Vagina (tissue), 2 donors: ENCODE results near the gene FBXL14.

Experiments
- POLR2A ChIP-seq, 2 donors: fragments of 450-650 bp; IDR thresholded peaks; one replicate each; pipeline ENCODE4 v1.6.1; 2017; ENCODE audit warnings: antibody characterized with exemption in 2 of 2, mild to moderate bottlenecking in 2 of 2, moderate library complexity in 2 of 2
- TF ChIP-seq, protein P1 (sequence below), 3 experiments: fragments of 450-650 bp in 2 of 3; fragments of 200-600 bp in 1 of 3; sonication (generic) in 1 of 3; IDR thresholded peaks; one replicate each; pipeline ENCODE4 v1.5.1; 2017 to 2019; ENCODE audit warnings: antibody characterized with exemption in 3 of 3, mild to moderate bottlenecking in 2 of 3, moderate library complexity in 2 of 3

DNA sequence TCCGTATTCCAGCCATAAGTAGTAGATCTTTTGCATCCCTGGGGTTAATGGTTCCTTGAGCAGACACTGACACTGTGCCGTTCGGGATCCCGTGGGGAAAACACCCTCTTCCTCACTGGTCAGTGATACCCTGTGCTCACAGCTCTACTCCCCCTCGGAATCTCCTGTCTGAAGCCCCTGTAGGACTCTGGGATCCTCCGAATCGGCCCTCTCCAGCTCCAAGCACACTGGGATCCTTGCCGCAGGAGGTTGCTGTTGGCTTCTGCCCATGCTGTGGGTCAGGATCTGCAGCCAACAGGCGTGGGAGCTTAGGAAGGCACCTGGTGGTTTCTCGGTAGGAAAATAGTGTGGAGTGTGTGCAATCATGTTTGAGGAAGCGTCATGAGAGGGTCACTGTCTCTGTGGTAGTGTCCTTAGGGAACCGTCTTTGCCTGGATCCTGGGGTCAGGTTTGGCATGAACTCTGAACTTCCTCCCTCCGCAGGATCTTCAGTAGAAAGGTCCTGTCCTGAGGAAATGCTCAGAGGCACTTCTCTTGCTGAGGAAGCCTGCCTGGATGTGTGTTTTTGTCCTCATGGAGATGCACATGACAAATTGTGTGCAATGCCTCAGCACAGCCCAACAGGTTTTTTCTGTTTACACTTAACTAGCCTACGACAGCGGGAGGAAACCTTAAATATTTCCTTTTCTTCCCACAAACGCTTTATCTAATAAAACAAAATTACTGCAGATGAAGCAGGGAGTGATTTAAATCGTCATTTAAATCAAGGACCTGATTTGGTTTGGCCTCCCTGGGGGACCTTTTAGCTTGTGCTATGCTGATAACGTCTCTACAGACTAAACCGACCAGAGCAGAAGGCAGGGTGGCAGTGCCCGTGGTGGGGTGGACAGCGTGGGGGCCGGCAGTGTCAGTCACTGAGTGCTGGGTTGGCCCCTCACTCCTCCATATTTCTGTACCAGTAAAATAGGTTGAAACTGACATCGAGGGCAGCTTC is 18.7 kb downstream of the FBXL14 start:
- TF ChIP-seq POLR2A (IDR thresholded peaks at IDR 0.05): no peak
- TF ChIP-seq, protein P1, sequence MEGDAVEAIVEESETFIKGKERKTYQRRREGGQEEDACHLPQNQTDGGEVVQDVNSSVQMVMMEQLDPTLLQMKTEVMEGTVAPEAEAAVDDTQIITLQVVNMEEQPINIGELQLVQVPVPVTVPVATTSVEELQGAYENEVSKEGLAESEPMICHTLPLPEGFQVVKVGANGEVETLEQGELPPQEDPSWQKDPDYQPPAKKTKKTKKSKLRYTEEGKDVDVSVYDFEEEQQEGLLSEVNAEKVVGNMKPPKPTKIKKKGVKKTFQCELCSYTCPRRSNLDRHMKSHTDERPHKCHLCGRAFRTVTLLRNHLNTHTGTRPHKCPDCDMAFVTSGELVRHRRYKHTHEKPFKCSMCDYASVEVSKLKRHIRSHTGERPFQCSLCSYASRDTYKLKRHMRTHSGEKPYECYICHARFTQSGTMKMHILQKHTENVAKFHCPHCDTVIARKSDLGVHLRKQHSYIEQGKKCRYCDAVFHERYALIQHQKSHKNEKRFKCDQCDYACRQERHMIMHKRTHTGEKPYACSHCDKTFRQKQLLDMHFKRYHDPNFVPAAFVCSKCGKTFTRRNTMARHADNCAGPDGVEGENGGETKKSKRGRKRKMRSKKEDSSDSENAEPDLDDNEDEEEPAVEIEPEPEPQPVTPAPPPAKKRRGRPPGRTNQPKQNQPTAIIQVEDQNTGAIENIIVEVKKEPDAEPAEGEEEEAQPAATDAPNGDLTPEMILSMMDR (IDR thresholded peaks at IDR 0.05): no peak
